Measurements from ENCODE around the gene MOB3C.

Gene MOB3C

GRCh38 chr1:46637444-46638083 is 21.0 kb upstream of the MOB3C start:
- DNase-seq = no peak

GRCh38 chr1:46635205-46635604 is 18.6 kb upstream of the MOB3C start:
- no peak for DNase-seq

GRCh38 chr1:46630719-46631118 is 14.1 kb upstream of the MOB3C start:
- DNase-seq = no peak

DNA sequence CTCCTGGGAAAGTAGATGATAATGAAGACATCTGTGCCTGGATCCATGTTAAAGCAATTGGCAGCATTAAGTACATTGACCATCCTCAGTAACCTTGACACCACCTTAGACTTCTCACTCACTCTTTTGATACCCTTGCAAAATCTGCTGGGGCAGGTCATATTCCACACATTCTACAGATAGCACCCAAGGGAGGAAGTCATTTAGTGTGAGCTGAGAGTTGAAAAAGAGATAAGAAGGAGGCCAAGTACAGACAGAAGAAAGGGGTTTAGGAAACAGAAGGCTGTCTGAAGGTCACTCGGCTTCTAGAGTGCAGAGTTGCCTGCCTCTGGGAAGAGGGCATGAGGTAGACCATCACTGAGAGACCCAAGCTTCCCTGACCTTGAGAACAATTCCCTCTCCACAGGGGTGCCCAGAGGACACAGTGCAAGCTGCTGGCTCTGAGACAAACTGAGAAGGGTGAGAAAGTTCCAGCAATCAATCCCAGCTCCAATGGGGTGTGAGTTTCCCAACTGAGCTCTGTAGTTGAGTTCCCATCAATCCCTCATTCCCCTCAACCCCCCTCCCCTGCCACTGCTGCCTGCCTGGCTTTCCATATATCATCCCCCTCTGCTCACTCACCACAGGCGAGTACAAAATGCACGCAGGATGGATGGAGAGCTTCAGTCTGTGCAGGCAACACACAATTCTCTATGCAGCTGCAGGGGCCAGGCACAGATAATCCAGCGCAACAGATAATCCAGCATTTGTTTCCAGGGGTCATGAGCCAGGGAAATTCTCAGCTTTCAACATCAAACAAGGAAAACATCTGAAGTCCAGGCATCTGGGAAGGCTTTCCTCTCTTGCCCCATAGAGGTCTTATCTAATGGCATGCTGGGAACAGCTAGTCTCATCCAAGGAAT is 7.4 kb upstream of the MOB3C start:
- peak; percentile 58 for DNase-seq

- DNase-seq = peak; percentile 74
Observed at GRCh38 chr1:46622344-46622743, 5.7 kb upstream of the MOB3C start.

- DNase-seq = no peak
Observed at GRCh38 chr1:46621930-46622329, 5.3 kb upstream of the MOB3C start.

GRCh38 chr1:46619656-46620258 is 3.1 kb upstream of the MOB3C start:
- no peak for DNase-seq

DNA sequence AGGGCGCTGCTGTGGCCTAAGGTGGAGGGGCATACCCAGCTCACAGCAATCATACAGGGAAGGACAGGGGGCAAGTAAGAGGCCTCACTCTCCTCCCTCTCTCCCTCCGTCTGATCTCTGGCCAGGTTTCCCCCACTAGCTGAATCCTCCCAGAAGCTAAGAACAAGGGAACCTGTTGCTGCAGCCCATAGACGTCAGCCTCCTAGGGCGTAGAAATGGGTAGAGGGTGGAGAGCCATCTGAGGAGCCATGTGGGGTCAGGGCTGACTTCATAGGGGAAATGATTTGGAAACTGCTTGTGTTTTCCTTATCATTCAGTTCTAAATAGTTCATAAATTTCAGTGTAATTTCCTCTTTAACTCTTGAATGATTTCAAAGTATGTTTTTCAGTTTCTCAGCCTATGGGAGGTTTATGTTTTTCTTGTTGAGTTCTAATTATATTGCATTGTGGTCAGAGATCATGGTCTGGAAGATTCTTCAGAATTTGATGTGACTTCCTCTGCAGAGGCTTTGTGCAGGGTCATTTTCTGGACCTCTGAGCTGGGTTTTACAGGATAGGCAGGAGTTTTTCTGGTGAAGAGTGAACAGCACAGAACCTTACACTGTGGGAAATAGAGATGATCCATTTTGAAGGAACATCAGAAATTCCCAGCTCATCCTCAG is 2.3 kb upstream of the MOB3C start:
- no peak for DNase-seq

DNA sequence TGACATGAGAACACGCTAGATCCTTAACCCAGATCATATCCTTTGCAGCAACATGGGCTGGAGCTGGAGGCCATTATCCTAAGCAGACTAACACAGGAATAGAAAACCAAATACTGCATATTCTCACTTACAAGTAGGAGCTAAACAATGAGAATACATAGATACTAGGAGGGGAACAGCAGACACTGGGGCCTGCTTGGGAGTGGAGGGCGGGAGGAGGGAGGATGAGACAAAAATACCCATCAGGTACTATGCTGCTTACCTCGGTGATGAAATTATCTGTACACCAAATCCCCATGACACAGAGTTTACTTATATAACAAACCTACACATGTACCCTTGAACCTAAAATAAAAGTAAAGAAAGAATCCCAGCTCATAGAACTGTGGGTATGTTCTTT is 1.2 kb upstream of the MOB3C start:
- no peak for DNase-seq

- DNase-seq = no peak
Observed at GRCh38 chr1:46617108-46617800, 643 bp upstream of the MOB3C start.

DNA sequence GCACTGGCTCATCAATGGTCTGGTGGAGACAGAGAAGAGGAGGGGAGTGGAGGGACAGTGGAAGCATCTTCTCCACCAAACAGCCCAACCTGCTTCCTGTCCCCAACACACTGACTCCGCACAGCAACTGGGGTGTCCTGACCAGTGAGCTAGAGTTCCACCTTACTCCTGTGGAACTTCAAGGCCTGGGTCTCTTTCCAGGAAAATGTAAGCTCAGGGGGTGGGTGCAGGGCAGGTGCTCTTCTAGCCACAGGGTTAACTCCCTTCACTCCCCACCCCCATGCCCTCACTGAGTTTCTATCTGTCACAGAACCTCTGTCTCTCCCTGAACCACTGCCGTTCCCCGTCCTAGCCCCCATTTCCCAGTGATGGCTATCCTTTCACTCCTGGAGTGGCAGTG is 876 bp downstream of the MOB3C start:
- peak; percentile 39 for DNase-seq

- no peak for DNase-seq
Observed at GRCh38 chr1:46615088-46615487, 1.5 kb downstream of the MOB3C start.

- DNase-seq = no peak
Observed at GRCh38 chr1:46614604-46614984, 2.0 kb downstream of the MOB3C start.

DNA sequence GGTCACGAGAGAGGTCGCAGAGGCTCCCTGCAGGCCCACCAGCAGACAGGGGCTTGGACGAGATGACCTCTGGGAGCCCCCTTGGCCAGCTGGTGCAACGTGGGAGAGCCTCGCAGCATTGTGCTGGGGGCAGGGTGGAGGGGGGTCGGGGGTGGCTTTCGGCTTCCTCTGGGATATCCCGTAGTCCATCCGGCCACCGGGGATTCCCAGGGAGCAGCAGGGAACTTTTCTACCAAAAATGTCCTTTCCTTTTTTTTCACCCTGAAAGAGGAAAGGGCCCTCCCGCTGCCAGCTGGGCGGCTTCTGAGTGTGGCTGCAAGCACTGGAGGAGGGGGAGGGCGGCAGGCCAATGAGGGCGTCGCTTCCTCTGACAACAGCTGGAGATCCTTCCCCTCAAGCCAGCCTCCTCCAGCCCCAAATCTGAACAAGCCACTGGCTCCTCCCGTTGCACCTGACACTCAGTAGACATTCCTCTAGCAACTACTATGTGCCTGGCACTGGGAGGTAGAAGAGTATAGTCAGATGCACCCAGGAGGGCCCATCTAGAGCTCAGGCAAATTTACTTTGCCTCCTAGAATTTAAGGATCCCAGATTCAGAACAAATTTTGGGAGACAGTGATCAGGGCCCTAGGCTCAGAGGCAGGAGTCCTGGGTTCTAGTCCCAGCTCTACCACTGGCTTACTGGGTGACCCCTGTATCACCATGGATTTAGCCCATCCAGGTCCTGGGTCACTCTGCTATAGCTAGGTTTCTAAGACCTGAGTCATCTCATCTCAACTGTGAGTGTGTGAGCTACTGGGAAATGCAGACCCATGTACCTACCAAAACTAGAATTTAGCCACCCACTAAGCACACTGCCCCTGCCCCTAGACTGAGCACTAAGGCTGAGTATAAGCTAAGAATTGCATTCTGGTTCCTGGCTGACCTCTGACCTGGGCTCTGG is 2.7 kb downstream of the MOB3C start:
- DNase-seq = peak; percentile 67

DNA sequence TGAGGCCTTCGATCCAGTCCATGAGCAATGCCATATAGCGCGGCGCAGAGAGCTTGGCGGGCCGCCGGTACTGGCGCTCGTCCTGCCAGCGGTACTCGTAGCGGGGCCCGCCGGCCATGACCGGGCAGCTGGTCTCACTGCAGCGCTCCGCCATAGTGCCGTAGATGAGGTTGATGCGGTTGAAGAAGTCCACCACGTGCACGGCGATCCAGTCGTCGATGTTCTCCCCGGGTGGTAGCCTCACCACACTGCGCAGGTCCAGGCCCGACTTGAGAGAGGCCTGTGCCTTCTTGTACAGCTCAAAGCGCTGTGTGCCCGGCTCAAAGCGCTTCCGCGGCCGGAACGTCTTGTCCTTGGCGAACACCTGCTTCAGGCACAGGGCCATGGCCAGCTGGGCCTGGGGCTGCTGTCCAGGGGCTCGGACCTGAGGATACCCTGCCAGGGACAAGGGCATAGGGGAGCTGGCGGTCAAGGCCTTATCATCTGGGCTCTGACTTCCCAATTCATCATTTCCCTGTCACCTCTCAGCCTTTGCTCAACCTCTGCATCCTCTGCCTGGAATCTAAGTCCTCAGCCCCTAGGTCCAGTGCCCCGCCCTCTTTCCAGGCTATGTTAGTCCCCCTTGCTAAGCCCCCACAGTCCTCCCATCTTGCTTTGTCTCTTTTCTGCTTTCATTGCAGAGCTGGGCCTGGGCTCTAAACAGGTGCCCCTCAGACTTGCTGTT is 3.5 kb downstream of the MOB3C start:
- DNase-seq = no peak

- DNase-seq = peak; percentile 18
Observed at GRCh38 chr1:46611691-46612221, 4.9 kb downstream of the MOB3C start.

DNA sequence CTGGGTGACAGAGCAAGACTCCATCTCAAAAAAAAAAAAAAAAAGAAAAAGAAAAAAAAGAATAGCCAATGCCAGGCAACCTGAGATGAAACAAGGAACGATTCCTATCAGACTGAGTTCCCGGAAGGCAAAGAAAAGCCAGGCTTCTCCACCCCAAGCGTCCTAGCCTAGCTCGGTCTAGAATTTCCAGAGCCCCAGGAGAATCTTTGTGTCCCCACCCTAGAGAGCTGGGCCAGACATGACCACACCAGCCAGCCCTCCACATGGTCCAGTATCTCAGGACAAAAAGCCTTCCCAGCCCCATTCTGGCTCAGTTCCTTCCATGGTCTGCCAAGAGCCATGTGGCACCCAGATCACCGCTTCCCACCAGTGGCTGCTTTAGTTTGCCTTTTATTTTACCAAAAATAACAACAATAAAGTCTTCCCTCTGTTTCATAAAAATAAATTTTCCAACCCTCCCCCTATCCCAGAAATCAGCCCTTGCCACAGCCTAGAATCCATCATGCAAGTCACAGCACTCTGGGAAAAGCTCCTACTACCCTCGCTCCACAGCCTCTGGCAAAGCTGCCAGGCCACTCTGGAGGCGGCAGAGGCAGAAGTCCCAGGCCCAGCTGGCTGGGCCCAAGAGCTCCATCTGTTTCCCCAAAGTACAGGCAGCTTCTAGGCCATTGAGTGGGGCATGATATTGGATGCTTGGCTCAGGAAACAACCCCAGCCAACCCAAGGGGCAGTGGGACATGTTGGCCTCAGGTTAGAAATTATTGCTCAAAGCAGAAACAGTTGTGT is 9.1 kb downstream of the MOB3C start:
- DNase-seq = no peak

DNA sequence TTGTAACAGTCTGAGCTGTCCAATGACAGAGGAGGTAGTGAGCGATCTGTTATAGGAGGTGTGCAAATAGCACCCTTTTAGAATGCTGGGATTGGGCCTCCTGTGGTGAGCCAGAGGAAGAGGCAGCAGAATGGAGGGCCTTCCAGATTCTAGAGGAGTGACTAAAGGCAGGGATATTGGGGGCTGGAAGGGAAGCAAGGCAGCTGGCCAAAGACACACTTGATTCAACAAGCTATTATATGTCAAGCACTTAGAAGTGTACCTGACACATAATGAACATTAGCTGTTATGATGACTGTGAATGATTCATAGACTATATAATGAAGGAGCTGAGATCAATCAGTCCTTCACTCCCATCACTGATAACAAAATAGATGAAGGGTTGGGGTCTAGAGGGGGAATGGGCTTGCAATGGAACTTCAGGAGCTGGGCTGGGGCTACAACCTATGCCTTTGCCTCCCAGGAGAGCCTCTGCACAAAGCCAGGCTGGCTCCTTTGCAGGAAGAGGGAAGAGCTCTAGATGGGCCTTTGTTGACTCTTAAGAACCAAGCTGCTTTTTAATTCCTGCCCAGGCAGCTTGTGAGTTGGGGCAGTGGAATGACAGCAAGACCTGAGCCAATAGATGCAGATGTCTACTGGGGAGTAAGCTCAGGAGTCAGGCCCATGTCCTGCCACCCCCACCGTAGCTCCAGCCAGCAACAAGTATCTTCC is 10.2 kb downstream of the MOB3C start:
- DNase-seq = no peak

GRCh38 chr1:46605232-46605631 is 11.4 kb downstream of the MOB3C start:
- DNase-seq = no peak
